HEK293T (cell line): ENCODE results near the gene KRTAP3-2.

Experiments
- CTCF ChIA-PET: fragments of 350-600 bp; formaldehyde crosslinking; extraction: SDS; loops from one replicate; lab custom pipeline; 2021; ENCODE audit warnings: antibody characterized with exemption, inconsistent platforms; lab: Yijun Ruan, JAX
- POLR2A ChIA-PET: fragments of 350-600 bp; formaldehyde crosslinking; extraction: SDS; loops from one replicate; lab custom pipeline; 2020; ENCODE audit warnings: antibody characterized with exemption, inconsistent platforms; lab: Yijun Ruan, JAX
- DNase-seq: peaks from one replicate; pipeline ENCODE4 v3.0.0; 2012; ENCODE audit warnings: mixed read lengths; ENCODE audit errors: extremely low spot score
- ARNT ChIP-seq: fragments of 450-650 bp; IDR thresholded peaks from 2 replicates; pipeline ENCODE4 v1.6.1; 2017; ENCODE audit warnings: mild to moderate bottlenecking
- BHLHE40 ChIP-seq: fragments of 450-650 bp; IDR thresholded peaks from 2 replicates; pipeline ENCODE4 v1.6.1; 2016; ENCODE audit warnings: mild to moderate bottlenecking, moderate library complexity, borderline replicate concordance
- CTBP1 ChIP-seq: fragments of 450-650 bp; IDR thresholded peaks from 2 replicates; pipeline ENCODE4 v1.6.1; 2016; ENCODE audit warnings: borderline replicate concordance
- ELF4 ChIP-seq: fragments of 450-650 bp; IDR thresholded peaks from 2 replicates; pipeline ENCODE4 v1.6.1; 2017; ENCODE audit warnings: antibody characterized with exemption
- FOXA1 ChIP-seq: fragments of 450-650 bp; IDR thresholded peaks from 2 replicates; pipeline ENCODE4 v1.6.1; 2016; ENCODE audit warnings: mild to moderate bottlenecking
- FOXK2 ChIP-seq: fragments of 450-650 bp; IDR thresholded peaks from 2 replicates; pipeline ENCODE4 v1.6.1; 2016; ENCODE audit warnings: mild to moderate bottlenecking
- FOXM1 ChIP-seq: fragments of 450-650 bp; IDR thresholded peaks from 2 replicates; pipeline ENCODE4 v1.6.1; 2017; ENCODE audit warnings: mild to moderate bottlenecking, borderline replicate concordance
- HDGF ChIP-seq: fragments of 450-650 bp; IDR thresholded peaks from 2 replicates; pipeline ENCODE4 v1.6.1; 2017; ENCODE audit warnings: antibody characterized with exemption, borderline replicate concordance
- L3MBTL2 ChIP-seq: fragments of 450-650 bp; conservative IDR thresholded peaks from 2 replicates; pipeline ENCODE4 v1.6.1; 2016; ENCODE audit warnings: mild to moderate bottlenecking
- LEF1 ChIP-seq: fragments of 450-650 bp; IDR thresholded peaks from 2 replicates; pipeline ENCODE4 v1.6.1; 2017; ENCODE audit warnings: mild to moderate bottlenecking, borderline replicate concordance
- NFRKB ChIP-seq: fragments of 450-650 bp; IDR thresholded peaks from 2 replicates; pipeline ENCODE4 v1.6.1; 2016; ENCODE audit warnings: mild to moderate bottlenecking, moderate library complexity
- PKNOX1 ChIP-seq: fragments of 450-650 bp; IDR thresholded peaks from 2 replicates; pipeline ENCODE4 v1.6.1; 2016
- SP1 ChIP-seq: fragments of 450-650 bp; IDR thresholded peaks from 2 replicates; pipeline ENCODE4 v1.6.1; 2017
- SUZ12 ChIP-seq: fragments of 450-650 bp; IDR thresholded peaks from 2 replicates; pipeline ENCODE4 v1.6.1; 2016; ENCODE audit warnings: mild to moderate bottlenecking
- TARDBP ChIP-seq: fragments of 450-650 bp; IDR thresholded peaks from 2 replicates; pipeline ENCODE4 v1.6.1; 2016
- ZNF384 ChIP-seq: fragments of 450-650 bp; IDR thresholded peaks from 2 replicates; pipeline ENCODE4 v1.6.1; 2016

KRTAP3-2 gene

GRCh38 chr17:41029633-41030245, 30.0 kb upstream of the KRTAP3-2 start, which contains the start of gene KRTAP1-4:
TSS of gene KRTAP1-4 (minus strand) at chr17:41030195. CDS start at chr17:41030078, 117 bp downstream.
- ChIA-PET POLR2A (no interaction called here), CTCF (no interaction called here)
- DNase-seq: no peak
- TF ChIP-seq ELF4 (no peak), CTBP1 (no peak), FOXA1 (no peak)

- TF ChIP-seq ARNT (no peak), BHLHE40 (no peak), HDGF (no peak), FOXK2 (no peak), L3MBTL2 (no peak), FOXM1 (no peak), FOXA1 (no peak), ZNF384 (no peak), LEF1 (no peak), ELF4 (no peak), SUZ12 (no peak), CTBP1 (no peak), NFRKB (no peak), TARDBP (no peak), PKNOX1 (no peak), SP1 (no peak)
- ChIA-PET CTCF (no interaction called here), POLR2A (no interaction called here)
- DNase-seq: no peak
These were observed 27.2 kb upstream of the KRTAP3-2 start, which contains the start of gene KRTAP1-5 for GRCh38 chr17:41026715-41027471. TSS of gene KRTAP1-5 (minus strand) at chr17:41027208. CDS start at chr17:41027155, 53 bp downstream.

GRCh38 chr17:41024697-41025096, 25.0 kb upstream of the KRTAP3-2 start:
- POLR2A ChIA-PET: no interaction called here

GRCh38 chr17:41020336-41020735, 20.6 kb upstream of the KRTAP3-2 start:
- TF ChIP-seq LEF1: no peak
- no peak for TF ChIP-seq FOXM1
- no peak for TF ChIP-seq ARNT
- no peak for TF ChIP-seq BHLHE40
- no peak for TF ChIP-seq ELF4
- TF ChIP-seq CTBP1: no peak
- TF ChIP-seq NFRKB: no peak
- TF ChIP-seq PKNOX1: no peak
- TF ChIP-seq SP1: no peak
- no peak for TF ChIP-seq L3MBTL2
- TF ChIP-seq FOXK2: no peak
- no peak for TF ChIP-seq ZNF384
- ChIA-PET CTCF (no interaction called here), POLR2A (no interaction called here)
- DNase-seq: no peak

More at GRCh38 chr17:41024697-41025096, 25.0 kb upstream of the KRTAP3-2 start:
- no peak for TF ChIP-seq ARNT
- no peak for TF ChIP-seq TARDBP
- TF ChIP-seq ZNF384: no peak
- TF ChIP-seq HDGF: no peak
- TF ChIP-seq FOXK2: no peak
- TF ChIP-seq FOXA1: no peak
- no peak for TF ChIP-seq FOXM1
- TF ChIP-seq SP1: no peak
- no peak for TF ChIP-seq PKNOX1
- TF ChIP-seq SUZ12: no peak
- no peak for TF ChIP-seq BHLHE40
- TF ChIP-seq CTBP1: no peak
- TF ChIP-seq NFRKB: no peak
- no peak for TF ChIP-seq LEF1
- no peak for TF ChIP-seq L3MBTL2
- TF ChIP-seq ELF4: no peak
- DNase-seq: no peak
- CTCF ChIA-PET: no interaction called here

- POLR2A ChIA-PET: no interaction called here
- no peak for DNase-seq
- TF ChIP-seq LEF1 (no peak), CTBP1 (no peak), BHLHE40 (no peak), L3MBTL2 (no peak), HDGF (no peak), FOXM1 (no peak), PKNOX1 (no peak), ELF4 (no peak)
- CTCF ChIA-PET: no interaction called here
These were observed 19.7 kb upstream of the KRTAP3-2 start for GRCh38 chr17:41019415-41019814.

DNA sequence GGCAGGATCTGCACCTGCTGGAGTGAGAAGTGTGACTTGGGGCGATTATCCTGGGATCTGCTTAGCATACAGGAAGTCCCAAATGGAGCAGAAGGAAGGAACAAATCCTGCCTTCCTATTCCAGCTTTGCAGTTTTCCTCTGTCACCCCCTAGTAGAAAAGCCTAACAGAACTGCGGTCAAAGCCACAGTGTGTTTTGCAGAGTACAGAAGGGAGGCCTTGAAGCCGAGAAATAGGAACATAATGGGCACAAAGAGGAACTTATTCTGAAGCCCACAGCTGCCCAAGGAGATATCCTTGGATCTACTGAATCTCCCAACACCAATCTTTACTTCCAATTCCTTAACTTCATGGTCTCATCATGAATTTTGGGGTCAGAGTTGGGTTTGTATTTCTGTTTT, 18.8 kb upstream of the KRTAP3-2 start:
- no peak for DNase-seq
- TF ChIP-seq ELF4 (no peak), SP1 (no peak), LEF1 (no peak), TARDBP (no peak), SUZ12 (no peak), FOXA1 (no peak), FOXK2 (no peak)
- POLR2A ChIA-PET: no interaction called here
- CTCF ChIA-PET: no interaction called here
